NCI-H510A (cell line): ENCODE data around the gene FMNL1.
A peak's percentile ranks its signal among the peaks of the same experiment; 100 is the strongest.

Source experiments
- DNase-seq: peaks from one replicate; lab custom pipeline; 2025; lab: John Stamatoyannopoulos, UW

Gene FMNL1

DNA sequence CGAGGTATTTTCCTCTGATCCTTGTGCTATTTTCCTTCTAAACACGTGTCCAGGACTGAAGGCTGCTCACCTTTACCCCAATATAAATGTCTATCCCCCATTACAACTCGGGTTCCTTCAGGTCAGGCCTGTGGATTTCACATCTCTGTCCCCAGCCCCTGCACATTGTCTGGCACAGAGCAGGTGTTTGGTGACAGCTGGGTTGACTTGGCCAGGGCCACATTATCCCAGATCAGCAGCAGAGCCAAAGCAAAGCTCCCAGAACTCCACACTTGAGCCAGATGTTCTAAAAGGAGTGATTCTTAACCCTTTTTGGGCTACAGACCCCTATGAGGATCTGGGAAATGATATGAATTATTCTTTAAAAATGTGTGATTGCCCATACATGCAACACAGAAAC, 58.2 kb downstream of the FMNL1 start:
- no peak for DNase-seq

- peak; percentile 85 for DNase-seq
Measured at GRCh38 chr17:45282683-45283644, 61.3 kb downstream of the FMNL1 start.

GRCh38 chr17:45283711-45284110, 62.0 kb downstream of the FMNL1 start:
- DNase-seq: no peak

GRCh38 chr17:45284176-45285140, 62.8 kb downstream of the FMNL1 start:
- DNase-seq: no peak

DNA sequence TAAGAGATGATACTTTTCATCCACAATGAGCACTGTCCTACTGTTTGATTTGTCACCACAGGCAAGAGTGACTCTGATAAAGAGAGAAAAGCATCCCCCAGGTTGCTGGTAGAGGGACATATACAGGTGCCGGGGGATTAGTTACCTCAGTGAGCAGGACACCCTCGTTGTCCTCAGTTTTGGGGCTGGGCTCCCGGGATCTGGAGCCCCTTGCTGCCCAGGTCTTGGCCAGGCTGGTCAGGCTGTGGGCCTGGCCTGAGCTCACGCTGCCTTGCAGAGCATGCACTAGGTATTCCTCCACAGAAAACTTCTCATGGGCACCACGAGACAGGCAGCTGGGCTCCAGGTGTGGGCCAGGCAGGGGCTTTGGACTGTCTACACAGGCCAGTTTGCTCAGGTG, 64.6 kb downstream of the FMNL1 start:
- DNase-seq: no peak

DNA sequence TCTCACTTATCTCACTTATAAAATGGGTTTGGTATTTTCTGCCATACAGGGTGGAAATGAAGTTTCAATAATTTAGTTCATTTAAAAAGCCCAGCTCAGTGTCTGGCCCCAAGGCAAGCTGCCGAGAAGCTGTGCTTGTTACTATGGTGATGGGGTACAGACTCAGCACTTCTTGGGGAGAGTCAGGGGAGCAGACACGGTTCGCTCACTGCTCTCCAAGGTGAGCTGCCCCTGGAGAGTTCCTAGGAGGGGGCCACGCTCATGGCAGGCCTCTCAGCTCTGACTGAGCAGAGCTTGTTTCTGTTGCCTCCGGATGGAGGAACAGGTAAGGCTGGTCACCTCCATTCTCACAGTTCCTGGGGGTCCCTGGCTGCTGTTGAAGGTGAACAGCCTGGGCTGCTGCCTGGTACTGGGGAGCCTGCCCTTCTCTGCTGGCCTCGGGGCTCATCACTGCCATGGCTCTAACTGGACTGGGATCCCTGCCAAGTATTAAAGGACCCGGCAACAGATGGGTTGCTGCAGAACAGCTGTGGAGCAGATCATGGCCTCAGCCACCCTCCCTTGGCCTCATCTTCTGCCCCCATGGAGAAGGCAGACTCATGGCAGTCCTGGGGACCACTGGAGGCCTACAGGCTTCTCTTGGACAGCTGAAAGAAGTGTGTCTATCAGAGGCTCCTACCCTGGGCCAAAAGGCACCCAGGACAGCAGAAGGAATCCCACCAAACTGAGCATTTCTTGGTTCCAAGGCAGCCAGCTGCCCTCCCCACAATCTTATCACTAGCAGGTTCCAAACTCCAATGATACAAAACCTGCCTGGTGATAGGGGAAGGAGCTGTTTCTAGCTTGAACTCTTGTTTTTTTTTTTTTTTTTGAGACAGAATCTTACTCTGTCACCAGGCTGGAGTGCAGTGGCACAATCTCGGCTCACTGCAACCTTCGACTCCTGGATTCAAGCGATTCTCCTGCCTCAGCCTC, 66.1 kb downstream of the FMNL1 start:
- DNase-seq: no peak

DNA sequence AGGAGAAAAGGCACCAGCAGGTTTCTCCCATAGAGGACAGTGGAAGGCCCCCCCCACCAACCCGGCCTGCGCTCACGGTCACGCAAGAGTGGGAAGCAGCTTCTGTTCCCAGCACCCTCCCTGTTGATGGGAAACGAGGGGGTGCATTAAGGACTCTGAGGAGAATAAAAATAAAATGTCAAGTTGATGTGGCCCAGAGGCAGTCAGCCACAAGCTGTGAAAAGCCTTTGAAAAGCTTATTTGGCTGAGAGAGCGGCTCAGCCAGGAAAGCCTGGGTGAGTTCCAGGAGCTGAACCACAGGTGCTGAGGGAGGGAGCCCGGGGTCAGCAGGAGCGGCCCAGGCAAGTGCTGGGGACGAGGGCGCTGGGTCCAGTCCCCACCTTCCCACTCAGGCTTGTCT, 67.1 kb downstream of the FMNL1 start:
- no peak for DNase-seq

DNA sequence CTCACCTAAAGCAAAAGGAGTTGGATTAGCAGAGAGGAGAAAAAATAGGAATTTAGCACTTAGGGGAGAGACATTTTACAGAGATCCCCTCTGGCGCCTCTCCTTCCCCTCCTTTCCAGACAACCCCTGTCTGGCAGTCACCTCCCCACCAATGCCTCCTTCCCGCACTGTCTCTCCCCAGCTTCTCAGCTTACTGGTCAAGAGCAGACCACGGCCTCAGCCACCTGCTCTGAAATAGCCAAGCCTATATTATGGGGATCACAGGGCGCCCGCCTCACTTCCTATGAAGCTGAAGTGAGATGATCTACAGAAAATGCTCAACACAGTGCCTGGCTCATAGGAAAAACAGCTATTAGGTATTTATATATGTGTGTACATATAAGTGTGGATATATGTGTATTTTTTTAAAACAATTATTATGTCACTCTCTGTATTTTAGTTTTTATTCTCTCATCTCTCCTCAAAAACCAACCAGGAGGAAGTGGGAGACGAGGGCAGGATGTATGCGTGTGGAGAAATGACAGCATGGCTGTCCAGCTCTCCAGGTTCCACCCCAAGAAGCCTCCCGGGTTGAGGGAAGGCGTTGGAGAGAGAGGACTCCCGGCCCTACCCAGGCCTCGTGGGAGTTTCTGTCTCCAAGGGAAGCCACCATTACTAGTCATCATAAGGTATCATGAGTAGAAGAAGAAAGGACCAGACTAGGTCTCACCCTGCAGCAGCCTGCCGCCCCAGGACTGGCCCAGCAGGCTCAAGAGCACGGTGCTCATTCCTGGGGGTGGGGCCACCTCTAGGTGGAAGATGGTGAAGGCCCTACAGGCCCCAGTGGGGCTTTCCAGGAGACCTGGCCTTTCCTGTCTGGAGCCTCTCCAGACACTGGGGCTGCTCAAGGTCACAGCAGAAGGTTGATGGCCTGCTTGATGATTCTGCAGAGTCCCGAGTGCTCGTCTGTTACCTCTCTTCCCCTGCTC, 67.9 kb downstream of the FMNL1 start:
- no peak for DNase-seq

- DNase-seq: no peak
Measured at GRCh38 chr17:45290269-45290765, 68.6 kb downstream of the FMNL1 start.

DNA sequence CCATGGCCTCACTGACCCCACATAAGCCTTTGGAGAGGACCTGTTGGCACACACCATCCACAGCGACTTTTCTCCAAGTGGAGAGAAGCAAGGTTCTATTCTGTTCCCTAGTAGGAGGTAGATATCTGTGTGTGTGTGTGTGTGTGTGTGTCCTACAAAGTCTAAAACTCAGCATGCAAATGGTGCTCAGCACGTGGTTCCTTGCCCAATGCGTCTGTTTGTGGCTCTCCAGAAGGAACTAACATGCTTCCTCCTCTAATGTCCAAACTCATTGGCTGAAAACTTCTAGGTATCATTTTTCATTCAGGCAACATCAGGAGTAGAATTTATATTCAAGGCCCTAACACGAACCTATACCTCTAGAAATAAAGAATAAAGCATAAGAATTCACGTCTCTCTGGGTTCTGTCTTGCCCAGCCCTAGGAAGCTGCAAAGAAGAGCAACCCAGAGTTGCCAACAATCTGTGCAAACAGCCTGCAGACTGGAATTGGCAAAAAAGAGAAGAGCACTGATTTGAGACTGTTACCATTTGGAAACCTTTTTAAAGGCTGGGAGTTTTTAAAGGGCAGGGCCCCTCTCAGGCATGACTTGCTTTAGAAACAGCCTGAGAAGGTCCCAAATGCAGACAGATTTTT, 69.6 kb downstream of the FMNL1 start:
- DNase-seq: no peak

DNA sequence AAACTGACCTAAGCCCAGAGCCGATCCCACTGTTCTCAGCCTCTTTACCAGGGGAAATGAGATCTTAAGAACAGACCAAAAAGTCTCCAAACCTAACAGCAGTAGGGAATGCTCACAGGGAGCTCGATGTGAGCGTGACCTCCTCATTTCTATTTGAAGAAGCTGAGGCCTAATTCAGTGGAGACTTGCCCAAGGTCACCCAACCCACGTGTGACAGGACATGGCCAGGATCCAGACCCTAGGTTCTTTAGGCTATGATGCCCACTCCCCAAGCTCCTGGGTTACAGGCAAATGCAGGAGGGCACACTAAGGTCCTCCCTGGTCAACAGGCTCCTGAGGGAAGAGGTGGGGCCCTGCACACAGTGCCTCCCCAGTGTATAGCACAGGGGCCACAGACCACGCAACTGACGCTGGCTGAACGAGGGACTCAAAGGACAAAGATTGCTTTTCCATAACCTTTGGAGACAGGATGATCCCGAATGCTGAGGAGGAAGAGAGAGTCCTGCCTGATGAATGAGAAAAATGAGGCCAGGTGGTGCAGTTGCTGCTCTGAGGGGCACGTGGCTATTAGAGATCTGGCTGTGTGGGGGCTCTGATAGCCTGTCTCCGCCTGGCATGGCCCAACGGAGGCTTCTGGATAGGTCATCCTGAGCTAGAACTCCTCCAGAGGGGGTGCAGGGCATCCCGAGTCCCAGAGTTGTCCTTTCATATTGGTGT, 71.2 kb downstream of the FMNL1 start:
- DNase-seq: no peak

- DNase-seq: no peak
Measured at GRCh38 chr17:45293413-45294211, 71.9 kb downstream of the FMNL1 start.

DNA sequence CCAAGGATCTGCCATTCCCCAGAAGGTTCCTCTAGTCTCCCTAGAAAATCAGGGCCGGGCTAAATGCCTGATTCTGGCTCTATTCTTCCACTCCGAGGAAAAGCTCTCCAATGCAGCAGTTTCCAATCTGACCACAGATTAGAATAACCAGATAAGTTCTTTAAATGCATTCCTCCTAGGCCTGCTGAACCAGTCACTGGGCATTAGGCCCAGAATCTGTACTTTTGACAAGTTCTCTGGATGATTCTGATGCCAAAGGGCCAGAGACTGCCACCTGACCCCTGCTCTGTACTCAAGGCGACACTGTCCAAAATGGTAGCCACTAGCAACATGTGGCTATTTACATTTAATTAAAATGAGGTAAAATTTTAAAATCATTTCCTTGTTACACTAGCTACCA, 72.8 kb downstream of the FMNL1 start:
- DNase-seq: no peak

- DNase-seq: no peak
Measured at GRCh38 chr17:45296003-45296832, 74.5 kb downstream of the FMNL1 start.

GRCh38 chr17:45296833-45297124, 75.1 kb downstream of the FMNL1 start:
- DNase-seq: no peak
